Activated naive CD4-positive, alpha-beta T cell treated with anti-CD3 and anti-CD28 coated beads, Interleukin-2, amount 50 U/mL, for 16 hours (primary cell): ENCODE measurements around the gene EHD4.
A peak's percentile ranks its signal among the peaks of the same experiment; 100 is the strongest.

Source experiments
- DNase-seq: peaks from one replicate; pipeline ENCODE4 v3.0.0-alpha.2; 2020

Gene EHD4

GRCh38 chr15:41876007-41876406 is 96.3 kb downstream of the EHD4 start:
- DNase-seq = no peak

GRCh38 chr15:41874736-41875135 is 97.6 kb downstream of the EHD4 start:
- DNase-seq = no peak

- no peak for DNase-seq
These were observed 98.6 kb downstream of the EHD4 start for GRCh38 chr15:41873711-41874110.

GRCh38 chr15:41872166-41872747 is 100.1 kb downstream of the EHD4 start:
- no peak for DNase-seq

GRCh38 chr15:41871175-41871905 is 101.0 kb downstream of the EHD4 start:
- DNase-seq = no peak

- peak; percentile 40 for DNase-seq
These were observed 101.7 kb downstream of the EHD4 start for GRCh38 chr15:41870689-41871081.

GRCh38 chr15:41869770-41870688 is 102.3 kb downstream of the EHD4 start:
- DNase-seq = no peak

GRCh38 chr15:41868321-41868720 is 104.0 kb downstream of the EHD4 start:
- no peak for DNase-seq

GRCh38 chr15:41866872-41867579 is 105.3 kb downstream of the EHD4 start:
- no peak for DNase-seq

GRCh38 chr15:41866263-41866703 is 106.1 kb downstream of the EHD4 start:
- no peak for DNase-seq

- no peak for DNase-seq
These were observed 106.8 kb downstream of the EHD4 start for GRCh38 chr15:41865490-41866055.

GRCh38 chr15:41862515-41863116 is 109.7 kb downstream of the EHD4 start:
- DNase-seq = no peak

GRCh38 chr15:41861736-41862356 is 110.5 kb downstream of the EHD4 start:
- no peak for DNase-seq

GRCh38 chr15:41860049-41860828 is 112.1 kb downstream of the EHD4 start:
- DNase-seq = no peak

- DNase-seq = no peak
These were observed 113.6 kb downstream of the EHD4 start for GRCh38 chr15:41858756-41859155.

GRCh38 chr15:41857316-41857715 is 115.0 kb downstream of the EHD4 start:
- DNase-seq = no peak

GRCh38 chr15:41856716-41857115 is 115.6 kb downstream of the EHD4 start:
- no peak for DNase-seq

- no peak for DNase-seq
These were observed 116.1 kb downstream of the EHD4 start for GRCh38 chr15:41856262-41856661.

- no peak for DNase-seq
These were observed 116.9 kb downstream of the EHD4 start for GRCh38 chr15:41855261-41855961.

GRCh38 chr15:41854443-41854842 is 117.9 kb downstream of the EHD4 start:
- DNase-seq = no peak
